ENCODE data around the gene ENTREP3.
"Not testable (repeated sequence)": the region's sequence is repeated elsewhere in the genome, so short reads cannot be mapped to it uniquely, and the experiment has no call there.

Gene ENTREP3

GRCh38 chr1:155223047-155223446 is 32.2 kb downstream of the ENTREP3 start:
- DNase-seq (ENCODE audit: low spot score) = no peak

GRCh38 chr1:155220211-155220965 is 34.9 kb downstream of the ENTREP3 start:
- DNase-seq (ENCODE audit: low spot score) = not testable (repeated sequence)

- DNase-seq (ENCODE audit: low spot score) = no peak
These were observed 35.7 kb downstream of the ENTREP3 start for GRCh38 chr1:155219592-155220031.

GRCh38 chr1:155218854-155219591 is 36.3 kb downstream of the ENTREP3 start:
- no peak for DNase-seq (ENCODE audit: low spot score)

- DNase-seq (ENCODE audit: low spot score) = peak; percentile 23
These were observed 40.6 kb downstream of the ENTREP3 start for GRCh38 chr1:155214702-155215101.

GRCh38 chr1:155212051-155212440 is 43.2 kb downstream of the ENTREP3 start:
- not testable (repeated sequence) for DNase-seq (ENCODE audit: low spot score)

- DNase-seq (ENCODE audit: low spot score) = not testable (repeated sequence)
These were observed 43.8 kb downstream of the ENTREP3 start for GRCh38 chr1:155211381-155212050.

- no peak for DNase-seq (ENCODE audit: low spot score)
These were observed 44.8 kb downstream of the ENTREP3 start for GRCh38 chr1:155210314-155211104.

GRCh38 chr1:155209312-155209721 is 46.0 kb downstream of the ENTREP3 start:
- no peak for DNase-seq (ENCODE audit: low spot score)

- DNase-seq (ENCODE audit: low spot score) = peak; percentile 94
These were observed 46.6 kb downstream of the ENTREP3 start, which contains the start of gene MTX1 for GRCh38 chr1:155208541-155209311. TSS of gene MTX1 (plus strand) at chr1:155208695. CDS start at chr1:155208805, 110 bp downstream.

GRCh38 chr1:155207806-155208540 is 47.3 kb downstream of the ENTREP3 start, which contains the start of gene THBS3:
TSS of gene THBS3 (minus strand) at chr1:155207897. CDS start at chr1:155207876, 21 bp downstream.
- DNase-seq (ENCODE audit: low spot score) = peak; percentile 19

- DNase-seq (ENCODE audit: low spot score) = peak; percentile 95
These were observed 48.1 kb downstream of the ENTREP3 start for GRCh38 chr1:155206891-155207805.

- no peak for DNase-seq (ENCODE audit: low spot score)
These were observed 49.2 kb downstream of the ENTREP3 start for GRCh38 chr1:155205969-155206593.

GRCh38 chr1:155205035-155205434 is 50.2 kb downstream of the ENTREP3 start:
- DNase-seq (ENCODE audit: low spot score) = no peak

- DNase-seq (ENCODE audit: low spot score) = no peak
These were observed 52.4 kb downstream of the ENTREP3 start for GRCh38 chr1:155202731-155203515.

GRCh38 chr1:155202198-155202597 is 53.1 kb downstream of the ENTREP3 start:
- DNase-seq (ENCODE audit: low spot score) = no peak

GRCh38 chr1:155200920-155201319 is 54.4 kb downstream of the ENTREP3 start:
- DNase-seq (ENCODE audit: low spot score) = no peak

GRCh38 chr1:155199792-155200191 is 55.5 kb downstream of the ENTREP3 start:
- DNase-seq (ENCODE audit: low spot score) = no peak

Data from CD4-positive, alpha-beta T cell treated with Interleukin-15 for 4 hours (primary cell).